Measurements from ENCODE around the gene PRPF40A.

PRPF40A gene

GRCh38 chr2:152718909-152719645 is 1.8 kb upstream of the PRPF40A start:
- no peak for TF ChIP-seq CTCF (IDR thresholded peaks at IDR 0.05)

- TF ChIP-seq CTCF (IDR thresholded peaks at IDR 0.05), result no peak
These were observed 1.0 kb upstream of the PRPF40A start, which contains the start of gene ARL6IP6 for GRCh38 chr2:152718076-152718908. TSS of gene ARL6IP6 (plus strand) at chr2:152718620. CDS start at chr2:152718625, 5 bp downstream.

GRCh38 chr2:152716805-152717227 is 445 bp downstream of the PRPF40A start:
- no peak for TF ChIP-seq CTCF (IDR thresholded peaks at IDR 0.05)

DNA sequence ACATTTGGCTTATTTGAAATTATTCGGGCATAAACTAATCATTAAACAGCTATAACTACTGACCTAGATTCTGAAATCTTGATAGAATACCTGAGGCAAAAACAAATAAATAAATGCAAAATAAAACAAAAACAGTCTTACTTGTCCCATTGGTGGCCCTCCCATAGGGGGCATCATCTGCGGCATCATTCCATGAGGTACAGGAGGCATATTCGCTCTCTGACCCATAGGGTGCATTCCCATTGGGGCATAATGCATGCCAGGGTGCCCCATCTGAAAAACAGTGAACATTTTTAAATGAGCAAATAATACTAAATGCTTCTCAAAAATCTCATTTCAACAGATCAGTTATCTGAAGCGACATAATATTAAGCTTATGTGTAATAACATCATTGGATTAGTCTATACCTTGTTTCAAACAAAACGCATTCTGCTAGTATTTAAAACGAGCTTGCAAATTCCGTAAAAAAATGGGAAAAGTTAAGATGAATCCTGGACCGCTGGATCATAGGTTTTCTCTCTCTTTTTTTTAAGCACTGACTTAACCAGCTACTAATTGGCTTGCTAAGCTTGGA is 1.3 kb downstream of the PRPF40A start:
- TF ChIP-seq CTCF (IDR thresholded peaks at IDR 0.05), result peak; percentile 55

- no peak for TF ChIP-seq CTCF (IDR thresholded peaks at IDR 0.05)
These were observed 2.1 kb downstream of the PRPF40A start for GRCh38 chr2:152715112-152715511.

GRCh38 chr2:152710713-152711112 is 6.5 kb downstream of the PRPF40A start:
- no peak for TF ChIP-seq CTCF (IDR thresholded peaks at IDR 0.05)

- no peak for TF ChIP-seq CTCF (IDR thresholded peaks at IDR 0.05)
These were observed 8.5 kb downstream of the PRPF40A start for GRCh38 chr2:152708742-152709141.
